ENCODE measurements around the gene CALHM2.
"Not testable (repeated sequence)": the region's sequence is repeated elsewhere in the genome, so short reads cannot be mapped to it uniquely, and the experiment has no call there.

The CALHM2 gene

DNA sequence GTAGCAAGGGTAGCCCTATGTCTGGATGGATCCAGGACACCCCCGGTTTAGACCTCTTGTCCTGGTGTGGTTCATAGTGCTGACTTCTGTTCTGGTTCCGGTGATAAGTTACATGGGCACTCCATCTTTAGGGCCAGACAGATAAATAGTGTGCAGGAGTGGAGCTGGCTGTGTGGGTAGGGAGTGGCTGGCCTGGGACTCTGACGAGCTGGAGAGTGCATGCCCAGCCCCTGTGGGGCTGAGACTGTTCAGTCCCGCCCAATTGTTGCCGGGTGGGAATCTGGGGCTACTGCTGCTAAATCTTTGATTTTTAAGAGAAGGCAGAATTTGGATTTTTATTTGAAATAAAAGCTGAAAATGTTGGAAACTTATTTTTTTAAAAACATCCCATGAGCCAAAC lies 28.4 kb downstream of the CALHM2 start:
- no peak for TF ChIP-seq CTCF (conservative IDR thresholded peaks at IDR 0.05; ENCODE audit: control insufficient read depth, insufficient read depth, low read depth, low read length)
- H3K4me3 ChIP-seq (ENCODE audit: control insufficient read depth, low read depth, low read length): no peak overlapping the region
- no peak for DNase-seq (ENCODE audit: low read depth)

- TF ChIP-seq CTCF (conservative IDR thresholded peaks at IDR 0.05; ENCODE audit: control insufficient read depth, insufficient read depth, low read depth, low read length): no peak
- DNase-seq (ENCODE audit: low read depth): no peak
- H3K4me3 ChIP-seq (ENCODE audit: control insufficient read depth, low read depth, low read length): no peak overlapping the region
Observed at GRCh38 chr10:103419101-103419500, 33.1 kb downstream of the CALHM2 start.

DNA sequence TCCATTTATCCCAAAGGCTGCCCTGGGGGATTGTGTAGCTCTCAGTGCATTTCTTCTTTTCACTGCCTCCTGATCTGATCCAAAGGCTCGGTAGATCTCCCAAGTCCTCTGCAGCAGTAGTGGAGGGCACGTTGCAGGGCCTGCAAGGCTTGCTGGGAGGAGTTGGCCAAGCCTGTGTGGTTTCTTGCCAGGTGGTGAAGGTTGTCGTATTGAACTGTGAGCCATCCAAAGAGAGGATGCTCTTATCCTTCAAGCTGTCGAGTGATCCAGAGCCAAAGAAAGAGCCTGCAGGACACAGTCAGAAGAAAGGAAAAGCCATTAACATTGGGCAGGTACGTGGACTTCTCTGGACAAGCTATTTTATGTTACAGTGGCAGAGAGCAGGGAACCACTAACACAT lies 34.6 kb downstream of the CALHM2 start:
- no peak for TF ChIP-seq CTCF (conservative IDR thresholded peaks at IDR 0.05; ENCODE audit: control insufficient read depth, insufficient read depth, low read depth, low read length)
- no peak for DNase-seq (ENCODE audit: low read depth)
- no peak overlapping the region for H3K4me3 ChIP-seq (ENCODE audit: control insufficient read depth, low read depth, low read length)

DNA sequence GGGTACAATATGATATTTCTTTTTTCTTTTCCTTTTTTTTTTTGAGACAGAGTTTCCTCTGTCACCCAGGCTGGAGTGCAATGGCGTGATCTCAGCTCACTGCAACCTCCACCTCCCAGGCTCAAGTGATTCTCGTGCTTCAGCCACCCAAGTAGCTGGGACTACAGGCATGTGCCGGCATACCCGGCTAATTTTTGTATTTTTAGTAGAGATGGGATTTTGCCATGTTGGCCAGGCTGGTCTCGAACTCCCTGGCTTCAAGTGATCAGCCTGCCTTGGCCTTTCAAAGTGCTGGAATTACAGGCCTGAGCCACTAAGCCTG lies 35.1 kb downstream of the CALHM2 start:
- H3K4me3 ChIP-seq (ENCODE audit: control insufficient read depth, low read depth, low read length); DNase-seq (ENCODE audit: low read depth): not testable (repeated sequence)

- peak; percentile 62 for TF ChIP-seq CTCF (conservative IDR thresholded peaks at IDR 0.05; ENCODE audit: control insufficient read depth, insufficient read depth, low read depth, low read length)
- peak; percentile 73 for DNase-seq (ENCODE audit: low read depth)
- no peak overlapping the region for H3K4me3 ChIP-seq (ENCODE audit: control insufficient read depth, low read depth, low read length)
Observed at GRCh38 chr10:103416436-103417147, 35.6 kb downstream of the CALHM2 start.

GRCh38 chr10:103415581-103415980 lies 36.6 kb downstream of the CALHM2 start:
- no peak for DNase-seq (ENCODE audit: low read depth)
- TF ChIP-seq CTCF (conservative IDR thresholded peaks at IDR 0.05; ENCODE audit: control insufficient read depth, insufficient read depth, low read depth, low read length): no peak

GRCh38 chr10:103413564-103413963 lies 38.6 kb downstream of the CALHM2 start:
- no peak overlapping the region for H3K4me3 ChIP-seq (ENCODE audit: control insufficient read depth, low read depth, low read length)
- no peak for TF ChIP-seq CTCF (conservative IDR thresholded peaks at IDR 0.05; ENCODE audit: control insufficient read depth, insufficient read depth, low read depth, low read length)
- no peak for DNase-seq (ENCODE audit: low read depth)

More at GRCh38 chr10:103415581-103415980, 36.6 kb downstream of the CALHM2 start:
- no peak overlapping the region for H3K4me3 ChIP-seq (ENCODE audit: control insufficient read depth, low read depth, low read length)
